HepG2 (cell line): ENCODE measurements around the gene SFXN5. TPM values are rescaled to one million over a fixed set of nuclear protein-coding genes. Genes with fewer than 3 reads are reported as not detected.

Experiments used
- ARID3A ChIP-seq: IDR thresholded peaks from 2 replicates; pipeline ENCODE4 v1.6.1; 2012; ENCODE audit warnings: low read depth, low read length, improper control_type of control experiment
- CEBPG ChIP-seq: IDR thresholded peaks from 2 replicates; pipeline ENCODE4 v1.6.1; 2016
- CSRNP1 ChIP-seq: sonication (generic); formaldehyde crosslinking; IDR thresholded peaks from 2 replicates; pipeline ENCODE4 v1.8.1; 2023; ENCODE audit warnings: mild to moderate bottlenecking, missing genetic modification reagents
- DMAP1 ChIP-seq: IDR thresholded peaks from 2 replicates; pipeline ENCODE4 v1.6.1; 2016
- FIP1L1 ChIP-seq: fragments of 200-400 bp; formaldehyde crosslinking; IDR thresholded peaks from 2 replicates; pipeline ENCODE4 v1.6.1; 2018; ENCODE audit warnings: low read depth, mild to moderate bottlenecking, low read length, moderate library complexity, borderline replicate concordance; ENCODE audit not compliant: insufficient read depth
- GZF1 ChIP-seq: sonication (generic); formaldehyde crosslinking; IDR thresholded peaks from 2 replicates; pipeline ENCODE4 v1.5.1; 2020; ENCODE audit warnings: mild to moderate bottlenecking, missing genetic modification reagents
- JDP2 ChIP-seq: sonication (generic); formaldehyde crosslinking; IDR thresholded peaks from 2 replicates; pipeline ENCODE4 v1.8.1; 2022; ENCODE audit warnings: missing genetic modification reagents, borderline replicate concordance
- MTF2 ChIP-seq: sonication (generic); formaldehyde crosslinking; IDR thresholded peaks from 2 replicates; pipeline ENCODE4 v1.5.0; 2020; ENCODE audit warnings: missing genetic modification reagents, borderline replicate concordance
- NCOR1 ChIP-seq: fragments of 200-600 bp; sonication (generic); IDR thresholded peaks from 2 replicates; pipeline ENCODE4 v1.7.0; 2017; ENCODE audit warnings: antibody characterized with exemption, low read length, borderline replicate concordance
- POLR2AphosphoS2 ChIP-seq: IDR thresholded peaks from 2 replicates; pipeline ENCODE4 v1.6.1; 2011; ENCODE audit warnings: low read depth, low read length, improper control_type of control experiment
- PRPF4 ChIP-seq: fragments of 200-400 bp; formaldehyde crosslinking; IDR thresholded peaks from 2 replicates; pipeline ENCODE4 v1.6.1; 2016; ENCODE audit warnings: low read length, low read depth; ENCODE audit not compliant: poor library complexity, severe bottlenecking
- RFXANK ChIP-seq: IDR thresholded peaks from 2 replicates; pipeline ENCODE4 v1.6.1; 2016
- SP5 ChIP-seq: IDR thresholded peaks from 2 replicates; pipeline ENCODE4 v1.6.1; 2016; ENCODE audit warnings: low read depth, borderline replicate concordance
- THAP8 ChIP-seq: sonication (generic); formaldehyde crosslinking; IDR thresholded peaks from 2 replicates; pipeline ENCODE4 v1.5.1; 2020; ENCODE audit warnings: missing genetic modification reagents, mild to moderate bottlenecking, borderline replicate concordance
- UBTF ChIP-seq: sonication (generic); formaldehyde crosslinking; IDR thresholded peaks from 2 replicates; pipeline ENCODE4 v1.4.0; 2020; ENCODE audit warnings: mild to moderate bottlenecking, missing genetic modification reagents
- ZNF280B ChIP-seq: sonication (generic); formaldehyde crosslinking; IDR thresholded peaks from 2 replicates; pipeline ENCODE4 v1.5.0; 2020; ENCODE audit warnings: missing genetic modification reagents, mild to moderate bottlenecking, borderline replicate concordance
- ZNF484 ChIP-seq: sonication (generic); formaldehyde crosslinking; IDR thresholded peaks from 2 replicates; pipeline ENCODE4 v1.5.1; 2020; ENCODE audit warnings: mild to moderate bottlenecking, low read depth, missing genetic modification reagents, borderline replicate concordance
- ZNF709 ChIP-seq: sonication (generic); formaldehyde crosslinking; IDR thresholded peaks from 2 replicates; pipeline ENCODE4 v1.5.0; 2020; ENCODE audit warnings: mild to moderate bottlenecking, missing genetic modification reagents
- ZNF720 ChIP-seq: sonication (generic); formaldehyde crosslinking; IDR thresholded peaks from 2 replicates; pipeline ENCODE4 v1.4.0; 2020; ENCODE audit warnings: missing genetic modification reagents
- ZNF740 ChIP-seq: sonication (generic); formaldehyde crosslinking; IDR thresholded peaks from 2 replicates; pipeline ENCODE4 v1.4.0; 2020; ENCODE audit warnings: missing genetic modification reagents
- ZNF788 ChIP-seq: sonication (generic); formaldehyde crosslinking; IDR thresholded peaks from 2 replicates; pipeline ENCODE4 v1.5.0; 2020; ENCODE audit warnings: mild to moderate bottlenecking, missing genetic modification reagents, borderline replicate concordance
- ZNF792 ChIP-seq: IDR thresholded peaks from 2 replicates; pipeline ENCODE4 v1.6.1; 2016
- polyA plus RNA-seq, 8 experiments: library from polyadenylated mRNA; depleted of rRNA in 3 of 8; stranded (reverse) in 7 of 8; unstranded in 1 of 8; fragments of >200 nt; fragmentation: Illumina TruSeq in 4 of 8; extraction: Trizol in 4 of 8; gene quantifications; 2 replicates each; pipeline versions ENCODE4 v1.2.1 to v1.2.3, GENCODE V29; 2011 to 2016; ENCODE audit warnings: low read depth in 4 of 8, missing spikeins in 1 of 8, mixed read lengths in 1 of 8; ENCODE audit not compliant: insufficient read depth in 1 of 8
- total RNA-seq, 5 experiments: library from RNA; depleted of rRNA; stranded (reverse); fragments of >200 nt; fragmentation: Illumina TruSeq; extraction: Trizol; gene quantifications; 2 replicates each; pipeline ENCODE4 v1.2.3, GENCODE V29; 2016; ENCODE audit warnings: low read depth in 1 of 5

SFXN5 gene
- total and polyA plus RNA-seq, 2 of the 13 experiments (the other 11 are each of a cell fraction or from before 2014, with no cell fraction given), result 34.9 to 37.4 TPM

- TF ChIP-seq ZNF788 (CRISPR knock-in tag) (no peak), PRPF4 (no peak), ZNF720 (CRISPR knock-in tag) (no peak), GZF1 (no peak), DMAP1 (CRISPR knock-in tag) (no peak), ZNF740 (CRISPR knock-in tag) (0 out of 2 replicates have a peak, but pooled peaks have one; percentile 39), JDP2 (CRISPR knock-in tag) (no peak), POLR2AphosphoS2 (no peak), NCOR1 (no peak), UBTF (CRISPR knock-in tag) (no peak), ARID3A (no peak), CEBPG (CRISPR knock-in tag) (no peak), RFXANK (CRISPR knock-in tag) (no peak), MTF2 (CRISPR knock-in tag) (no peak), ZNF280B (CRISPR knock-in tag) (no peak), CSRNP1 (no peak), ZNF484 (CRISPR knock-in tag) (no peak), THAP8 (CRISPR knock-in tag) (no peak), ZNF792 (CRISPR knock-in tag) (no peak), SP5 (CRISPR knock-in tag) (no peak), FIP1L1 (no peak), ZNF709 (CRISPR knock-in tag) (no peak)
Measured at GRCh38 chr2:73035899-73036711, 35.4 kb downstream of the SFXN5 start (continued).
